Measurements from ENCODE around the gene PRSS48. TPM values are rescaled to one million over a fixed set of nuclear protein-coding genes. Genes with fewer than 3 reads are reported as not detected.
"Not testable (repeated sequence)": the region's sequence is repeated elsewhere in the genome, so short reads cannot be mapped to it uniquely, and the experiment has no call there.

Gene PRSS48
- polyA plus RNA-seq (2013, experiment 1 of 2; ENCODE audit: insufficient read length), result not detected
- not detected for polyA plus RNA-seq (2013, experiment 2 of 2; ENCODE audit: insufficient read length)

DNA sequence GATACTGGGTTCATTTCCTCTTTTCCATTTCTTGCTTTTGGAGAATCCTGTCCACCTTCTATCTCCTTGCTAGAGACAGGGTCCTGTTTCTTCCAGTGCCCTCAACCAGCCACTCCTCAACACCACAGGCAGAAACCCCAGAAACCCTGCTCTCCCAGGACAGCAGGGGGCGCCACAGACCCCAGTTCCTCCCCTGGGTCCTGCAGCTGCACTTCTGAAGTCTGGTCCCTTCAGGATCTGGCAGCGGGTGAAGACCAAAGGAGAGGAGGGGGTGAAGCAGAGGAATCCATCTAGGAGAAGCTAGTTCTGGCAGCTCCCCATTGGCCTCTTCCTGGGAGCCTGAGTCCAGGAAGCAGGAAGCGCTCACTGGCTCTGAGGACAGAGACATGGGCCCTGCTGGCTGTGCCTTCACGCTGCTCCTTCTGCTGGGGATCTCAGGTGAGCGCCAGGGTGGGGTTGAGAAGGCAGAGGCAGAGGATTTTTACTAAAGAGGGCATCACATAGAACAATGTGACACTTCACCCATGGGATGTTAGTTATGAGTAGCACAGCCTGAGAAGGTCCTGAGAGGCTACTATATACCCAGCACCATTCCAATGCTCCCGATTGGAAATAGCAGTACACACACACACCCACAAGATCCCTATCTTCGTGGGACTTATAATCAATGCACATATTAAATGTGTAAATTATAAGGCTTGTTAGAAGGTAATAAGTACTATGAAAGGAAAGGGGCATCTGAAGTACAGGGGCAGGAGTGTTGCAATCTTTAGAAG lies at the start of gene PRSS48:
TSS of gene PRSS48 (plus strand) at position 375 of the 776 bp plus-strand sequence. CDS start at position 387, 12 bp downstream.
- DNase-seq, result peak; percentile 58

- no peak for DNase-seq
Measured at GRCh38 chr4:151227172-151227571, 49.8 kb upstream of the PRSS48 start.

DNA sequence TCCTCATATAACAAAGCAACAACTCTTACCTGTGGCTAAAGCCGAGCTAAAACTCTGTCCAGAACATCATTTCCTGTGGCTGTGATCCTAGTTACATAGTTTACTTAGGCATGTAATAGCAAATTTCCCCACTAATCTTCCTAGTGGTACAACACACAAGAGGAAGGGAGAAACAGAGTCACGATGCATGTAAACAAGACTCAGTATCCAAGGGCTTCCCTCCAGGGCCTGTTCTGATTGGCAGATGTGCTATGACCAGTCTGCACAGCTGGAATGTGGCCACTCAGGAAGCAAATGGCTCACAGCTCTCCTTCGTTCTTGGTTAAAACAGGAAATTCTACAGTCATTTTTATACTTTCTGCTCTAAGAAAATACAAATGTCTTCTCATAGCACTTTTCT lies 49.2 kb upstream of the PRSS48 start:
- peak; percentile 77 for DNase-seq

DNA sequence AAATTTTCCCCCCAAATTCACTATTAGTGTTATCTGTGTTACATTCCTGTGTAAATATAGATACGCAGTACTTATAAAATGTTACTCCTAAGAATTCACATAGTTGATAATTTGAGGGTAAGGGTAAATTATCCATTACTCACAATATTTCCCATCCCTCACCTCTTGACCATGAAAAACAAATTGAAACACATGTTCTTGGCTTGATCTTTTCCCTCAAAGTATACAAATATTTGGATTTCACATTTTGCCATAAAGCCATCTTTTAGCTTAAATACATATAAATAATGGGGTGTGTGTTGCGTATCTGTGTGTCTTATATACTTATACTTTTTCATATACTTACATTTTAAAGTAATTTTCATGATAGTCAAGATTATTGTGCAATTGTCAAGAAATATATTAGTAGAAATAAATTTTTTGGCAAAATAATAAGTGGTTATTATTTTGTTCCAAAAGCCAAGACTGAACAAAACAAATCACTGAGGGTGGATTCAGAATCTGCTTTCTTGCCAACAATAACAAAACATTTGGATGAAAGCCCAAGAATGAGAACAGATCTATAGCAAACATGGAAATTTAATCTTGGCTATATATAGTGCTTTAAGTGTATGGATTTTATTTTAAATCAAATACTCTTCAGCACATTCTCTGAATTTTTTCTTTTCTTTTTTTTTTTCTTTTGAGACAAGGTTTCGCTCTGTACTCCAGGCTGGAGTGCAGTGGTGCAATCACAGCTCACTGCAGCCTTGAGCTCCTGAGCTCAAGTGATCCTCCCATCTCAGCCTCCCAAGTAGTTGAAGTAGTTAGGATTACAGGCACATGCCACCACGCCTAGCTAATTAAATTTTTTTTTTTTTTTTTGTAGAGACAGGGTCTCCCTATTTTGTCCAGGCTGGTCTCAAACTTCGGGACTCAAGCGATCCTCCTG lies 48.5 kb upstream of the PRSS48 start:
- DNase-seq, result peak; percentile 84

GRCh38 chr4:151231915-151232595 lies 44.9 kb upstream of the PRSS48 start:
- peak; percentile 34 for DNase-seq

DNA sequence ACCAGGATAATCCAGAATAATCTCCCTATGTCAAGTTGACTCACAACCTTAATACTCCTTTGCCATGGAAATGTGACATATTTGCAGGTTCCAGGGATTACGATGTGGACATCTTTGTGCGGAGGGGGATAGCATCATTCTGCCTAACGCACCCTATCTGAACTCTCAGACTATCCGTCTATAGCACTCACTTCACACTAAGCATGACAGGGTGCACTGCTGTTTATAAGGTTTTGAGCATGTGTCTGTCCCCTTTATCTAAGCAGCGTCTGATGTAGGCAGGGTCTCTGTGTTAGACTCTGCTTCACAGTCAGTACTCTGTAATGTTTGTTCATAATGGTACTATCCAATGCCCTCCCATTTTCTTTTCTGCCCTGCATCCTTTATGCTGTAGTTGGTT lies 43.4 kb upstream of the PRSS48 start:
- no peak for DNase-seq

DNA sequence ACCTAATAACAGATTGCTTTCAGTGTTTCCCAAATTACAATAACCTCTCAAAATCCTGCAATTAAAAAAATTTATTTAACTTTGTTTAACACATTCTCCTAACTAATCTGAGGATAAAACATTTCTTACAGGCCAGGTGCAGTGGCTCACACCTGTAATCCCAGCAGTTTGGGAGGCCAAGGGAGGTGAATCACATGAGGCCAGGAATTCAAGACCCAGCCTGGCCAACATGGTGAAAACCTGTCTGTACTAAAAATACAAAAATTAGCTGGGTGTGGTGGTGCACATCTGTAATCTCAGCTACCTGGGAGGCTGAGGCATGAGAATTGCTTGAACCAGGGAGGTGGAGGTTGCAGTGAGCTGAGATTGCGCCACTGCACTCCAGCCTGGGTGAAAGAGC lies 41.6 kb upstream of the PRSS48 start:
- DNase-seq, result not testable (repeated sequence)

- no peak for DNase-seq
Measured at GRCh38 chr4:151236036-151236435, 40.9 kb upstream of the PRSS48 start.

DNA sequence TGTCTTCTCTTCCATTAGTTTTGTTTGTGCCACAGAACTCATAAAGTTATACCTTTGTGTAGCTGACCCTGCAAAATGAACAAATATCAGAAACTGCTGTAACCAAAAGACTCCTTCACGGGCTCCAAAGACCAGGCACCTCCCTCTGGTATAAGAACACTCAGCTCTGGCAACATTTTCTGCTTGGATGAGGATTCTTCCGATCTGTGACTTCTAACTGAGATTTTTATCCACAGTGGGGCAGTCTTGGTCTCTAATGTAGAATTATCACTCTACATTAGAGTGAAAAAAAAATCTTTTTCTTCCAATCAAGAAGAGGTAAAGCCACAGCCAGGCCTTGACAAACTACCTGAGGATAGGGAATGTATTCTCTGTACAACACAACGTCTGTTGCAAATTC lies 38.5 kb upstream of the PRSS48 start:
- DNase-seq, result peak; percentile 20

- DNase-seq, result no peak
Measured at GRCh38 chr4:151239608-151240007, 37.4 kb upstream of the PRSS48 start.

- DNase-seq, result no peak
Measured at GRCh38 chr4:151242305-151242704, 34.7 kb upstream of the PRSS48 start.

DNA sequence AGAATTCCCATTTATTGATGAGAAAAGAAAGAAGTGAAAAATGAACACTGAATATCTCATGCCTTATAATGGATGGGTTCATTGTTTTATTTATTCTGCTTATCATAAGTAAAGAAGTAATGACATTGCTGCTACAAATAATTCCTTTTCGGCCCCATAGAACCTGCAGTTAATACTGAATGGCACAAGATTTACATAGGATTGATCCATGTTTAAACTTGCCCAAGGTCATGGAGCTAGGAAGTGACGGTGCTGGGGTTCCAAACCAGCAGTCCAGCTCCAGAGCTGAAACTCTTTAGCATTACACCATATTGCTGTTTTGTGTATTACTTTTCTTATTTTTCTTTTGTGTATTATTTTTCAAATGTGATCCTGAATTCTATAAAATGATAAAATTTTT lies 30.2 kb upstream of the PRSS48 start:
- DNase-seq, result no peak

DNA sequence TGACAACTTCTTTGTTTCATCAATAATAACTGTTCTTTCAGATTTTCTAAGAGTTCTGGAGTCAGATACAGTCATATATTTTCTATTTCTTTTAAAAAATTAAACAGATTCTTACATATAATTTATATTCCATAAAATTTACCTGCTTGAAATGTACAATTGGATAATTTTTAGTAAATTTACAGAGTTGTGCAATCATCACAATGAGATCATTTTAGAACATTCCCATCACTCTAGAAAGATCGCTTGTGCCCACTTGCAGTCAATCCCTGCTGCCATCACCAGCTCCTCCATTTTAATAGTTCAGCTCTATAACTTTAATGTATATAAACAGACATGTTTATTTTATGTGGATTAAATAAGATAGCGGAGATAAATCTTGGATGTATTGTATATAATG lies 29.6 kb upstream of the PRSS48 start:
- DNase-seq, result no peak

DNA sequence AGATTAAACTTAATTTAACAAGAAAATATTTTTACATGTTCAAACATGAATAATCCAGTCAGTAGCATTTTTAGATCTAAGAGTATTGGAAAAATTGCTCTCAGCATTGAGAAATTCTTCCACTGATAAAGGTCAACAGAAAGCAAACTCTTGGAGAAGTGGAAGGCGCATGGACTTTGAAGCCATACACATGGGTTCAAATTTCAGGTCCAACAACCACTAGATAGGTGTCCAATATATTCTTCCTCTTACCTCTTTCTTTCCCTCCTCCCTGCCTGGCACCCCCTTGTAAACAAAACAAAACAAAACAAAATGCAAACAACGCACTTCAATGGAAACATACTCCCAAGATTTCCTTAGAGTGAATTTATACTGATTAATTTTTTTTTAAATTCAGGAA lies 28.4 kb upstream of the PRSS48 start:
- no peak for DNase-seq

DNA sequence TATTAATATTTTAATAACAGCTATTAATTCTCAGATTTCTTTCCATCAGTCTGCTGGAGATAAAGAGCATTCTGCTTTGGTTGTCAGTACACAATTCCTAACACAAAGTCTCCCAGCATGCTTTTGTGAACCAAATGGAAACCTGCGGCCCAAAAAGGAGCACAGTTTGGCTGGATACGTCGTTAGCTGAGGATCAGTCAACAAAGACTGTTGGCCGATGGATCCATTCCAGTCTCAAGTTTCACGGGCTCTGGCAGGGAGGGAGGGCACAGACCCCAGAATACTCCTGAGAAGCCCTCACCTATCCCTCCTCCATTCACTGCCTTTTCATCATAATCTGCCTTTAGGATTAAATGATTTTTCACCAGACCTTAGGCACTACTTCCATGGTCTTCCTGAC lies 26.3 kb upstream of the PRSS48 start:
- DNase-seq, result no peak

- DNase-seq, result no peak
Measured at GRCh38 chr4:151251603-151252304, 25.2 kb upstream of the PRSS48 start.

DNA sequence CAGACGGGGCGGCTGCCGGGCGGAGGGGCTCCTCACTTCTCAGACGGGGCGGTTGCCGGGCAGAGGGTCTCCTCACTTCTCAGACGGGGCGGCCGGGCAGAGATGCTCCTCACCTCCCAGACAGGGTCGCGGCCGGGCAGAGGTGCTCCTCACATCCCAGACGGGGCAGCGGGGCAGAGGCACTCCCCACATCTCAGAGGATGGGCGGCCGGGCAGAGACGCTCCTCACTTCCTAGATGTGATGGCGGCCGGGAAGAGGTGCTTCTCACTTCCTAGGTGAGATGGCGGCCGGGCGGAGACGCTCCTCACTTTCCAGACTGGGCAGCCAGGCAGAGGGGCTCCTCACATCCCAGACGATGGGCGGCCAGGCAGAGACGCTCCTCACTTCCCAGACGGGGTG lies 21.7 kb upstream of the PRSS48 start:
- not testable (repeated sequence) for DNase-seq

DNA sequence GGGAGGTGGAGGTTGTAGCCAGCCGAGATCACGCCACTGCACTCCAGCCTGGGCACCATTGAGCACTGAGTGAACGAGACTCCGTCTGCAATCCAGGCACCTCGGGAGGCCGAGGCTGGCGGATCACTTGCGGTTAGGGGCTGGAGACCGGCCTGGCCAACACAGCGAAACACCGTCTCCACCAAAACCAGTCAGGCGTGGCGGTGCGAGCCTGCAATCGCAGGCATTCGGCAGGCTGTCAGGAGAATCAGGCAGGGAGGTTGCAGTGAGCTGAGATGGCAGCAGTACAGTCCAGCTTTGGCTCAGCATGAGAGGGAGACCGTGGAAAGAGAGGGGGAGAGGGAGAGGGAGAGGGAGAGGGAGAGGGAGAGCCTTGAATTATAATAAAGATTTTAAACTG lies 21.3 kb upstream of the PRSS48 start:
- DNase-seq, result not testable (repeated sequence)

DNA sequence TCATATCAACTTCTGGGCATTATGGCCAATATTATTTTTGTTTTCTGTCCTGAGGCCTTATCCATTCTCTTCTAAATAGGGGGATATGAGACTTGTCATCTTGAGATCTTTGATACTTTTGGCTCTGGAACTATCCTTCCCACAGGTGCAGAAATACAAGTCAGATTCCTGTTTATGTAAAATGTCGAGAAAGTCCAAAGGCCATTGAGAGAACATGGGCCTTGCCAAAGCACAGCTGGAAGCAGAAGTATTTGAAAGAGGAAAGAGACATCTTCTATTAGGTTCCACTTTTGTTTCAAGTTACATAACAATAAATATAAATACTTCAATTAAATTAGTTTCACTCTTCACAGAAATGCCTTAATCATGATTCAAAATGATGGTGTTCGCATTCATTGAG lies 20.8 kb upstream of the PRSS48 start:
- no peak for DNase-seq

- DNase-seq, result no peak
Measured at GRCh38 chr4:151257704-151258103, 19.3 kb upstream of the PRSS48 start.

DNA sequence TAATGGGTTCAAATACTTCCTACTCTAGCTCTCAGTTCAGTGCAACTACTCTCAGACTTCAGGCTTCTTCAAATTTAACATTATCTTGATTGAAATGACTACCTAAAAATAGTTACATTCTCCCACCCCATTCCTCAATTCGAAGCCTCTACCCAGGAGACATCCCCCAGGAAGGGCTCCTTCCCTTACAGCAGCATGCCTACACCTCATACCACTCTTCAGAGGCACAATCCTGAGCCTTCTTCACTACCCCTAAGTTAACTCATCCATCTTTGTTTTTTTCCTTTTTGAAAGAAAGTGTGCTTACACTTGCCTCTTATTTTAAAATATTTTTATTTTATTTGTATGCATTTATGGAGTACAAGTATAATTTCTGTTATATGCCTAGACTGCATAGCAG lies 17.2 kb upstream of the PRSS48 start:
- no peak for DNase-seq

- DNase-seq, result no peak
Measured at GRCh38 chr4:151260526-151260925, 16.4 kb upstream of the PRSS48 start.
